Stimulated activated memory B cell treated with anti-CD40 and anti-IgM and Interleukin-4, amounts not matched to agents 10 μg/mL and 1 μg/mL and 100 μg/mL, for 72 hours (primary cell): ENCODE results near the gene DPH2.

Experiments used
- ATAC-seq: fragments of 150-1000 bp; cut with Tn5 transposase; 2 replicates; pipeline ENCODE4 v1.10.0; 2021
- H3K27ac Mint-ChIP-seq: one replicate; pipeline ENCODE4 v1.8.0; 2022; ENCODE audit warnings: mild to moderate bottlenecking, mixed read lengths
- H3K27me3 Mint-ChIP-seq: one replicate; pipeline ENCODE4 v1.8.0; 2022; ENCODE audit warnings: mixed read lengths
- H3K36me3 Mint-ChIP-seq: one replicate; pipeline ENCODE4 v1.8.0; 2022; ENCODE audit warnings: mixed read lengths
- H3K4me1 Mint-ChIP-seq: one replicate; pipeline ENCODE4 v1.8.0; 2022; ENCODE audit warnings: mixed read lengths
- H3K4me3 Mint-ChIP-seq: one replicate; pipeline ENCODE4 v1.8.0; 2022; ENCODE audit warnings: mild to moderate bottlenecking, moderate library complexity, mixed read lengths
- H3K9me3 Mint-ChIP-seq: one replicate; pipeline ENCODE4 v1.8.0; 2022; ENCODE audit warnings: mixed read lengths

The DPH2 gene

DNA sequence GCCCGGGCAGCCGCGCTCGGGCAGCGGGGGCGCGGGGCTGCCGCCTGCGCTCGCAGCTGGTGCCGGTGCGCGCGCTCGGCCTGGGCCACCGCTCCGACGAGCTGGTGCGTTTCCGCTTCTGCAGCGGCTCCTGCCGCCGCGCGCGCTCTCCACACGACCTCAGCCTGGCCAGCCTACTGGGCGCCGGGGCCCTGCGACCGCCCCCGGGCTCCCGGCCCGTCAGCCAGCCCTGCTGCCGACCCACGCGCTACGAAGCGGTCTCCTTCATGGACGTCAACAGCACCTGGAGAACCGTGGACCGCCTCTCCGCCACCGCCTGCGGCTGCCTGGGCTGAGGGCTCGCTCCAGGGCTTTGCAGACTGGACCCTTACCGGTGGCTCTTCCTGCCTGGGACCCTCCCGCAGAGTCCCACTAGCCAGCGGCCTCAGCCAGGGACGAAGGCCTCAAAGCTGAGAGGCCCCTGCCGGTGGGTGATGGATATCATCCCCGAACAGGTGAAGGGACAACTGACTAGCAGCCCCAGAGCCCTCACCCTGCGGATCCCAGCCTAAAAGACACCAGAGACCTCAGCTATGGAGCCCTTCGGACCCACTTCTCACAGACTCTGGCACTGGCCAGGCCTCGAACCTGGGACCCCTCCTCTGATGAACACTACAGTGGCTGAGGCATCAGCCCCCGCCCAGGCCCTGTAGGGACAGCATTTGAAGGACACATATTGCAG is 33.2 kb upstream of the DPH2 start:
- H3K27ac Mint-ChIP-seq, result no peak overlapping the region
- ATAC-seq, result peak; percentile 31
- peaks cover 27% of the 10 kb centered on the region for H3K36me3 Mint-ChIP-seq
- no peaks in the 10 kb centered on the region for H3K9me3 Mint-ChIP-seq
- H3K4me1 Mint-ChIP-seq, result peaks cover 23% of the 10 kb centered on the region
- peaks cover 38% of the 10 kb centered on the region for H3K27me3 Mint-ChIP-seq
- H3K4me3 Mint-ChIP-seq, result peak overlapping the region; percentile 73

DNA sequence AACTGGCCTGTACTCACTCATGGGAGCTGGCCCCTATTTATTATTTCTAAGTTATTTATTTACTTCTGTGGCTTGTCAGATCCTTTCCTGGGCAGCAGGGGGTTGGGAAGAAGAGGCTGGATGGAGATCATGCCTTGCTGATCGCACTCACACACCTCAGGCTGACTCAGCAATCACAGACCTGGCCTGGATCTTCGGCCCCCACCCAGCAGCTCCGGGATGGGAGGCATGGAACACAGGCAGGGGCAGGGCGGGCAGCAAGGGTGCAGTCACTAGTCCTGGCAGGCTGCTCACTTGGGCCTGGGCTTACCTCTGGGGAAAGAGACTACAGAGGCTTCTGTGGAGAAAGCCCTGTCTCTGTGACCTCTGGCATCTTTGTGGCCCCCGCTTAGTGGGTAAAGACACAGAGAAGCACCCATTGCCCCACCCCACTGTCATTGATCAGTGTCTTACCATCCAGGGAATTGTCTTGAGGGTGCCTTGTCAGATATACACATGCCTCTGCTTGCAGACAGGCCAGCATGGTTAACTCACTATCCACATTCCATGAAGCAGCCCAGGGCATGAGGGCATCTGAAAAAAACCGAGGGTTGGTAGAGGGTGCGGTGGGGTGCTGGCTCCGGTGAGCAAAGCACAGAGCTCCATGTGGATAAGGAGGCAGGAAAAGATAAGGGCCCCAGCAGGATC is 32.5 kb upstream of the DPH2 start:
- Mint-ChIP-seq H3K27ac (no peak overlapping the region), H3K9me3 (no peaks in the 10 kb centered on the region), H3K36me3 (peaks cover 27% of the 10 kb centered on the region), H3K27me3 (peaks cover 35% of the 10 kb centered on the region), H3K4me1 (peaks cover 23% of the 10 kb centered on the region), H3K4me3 (no peak overlapping the region)
- no peak for ATAC-seq

DNA sequence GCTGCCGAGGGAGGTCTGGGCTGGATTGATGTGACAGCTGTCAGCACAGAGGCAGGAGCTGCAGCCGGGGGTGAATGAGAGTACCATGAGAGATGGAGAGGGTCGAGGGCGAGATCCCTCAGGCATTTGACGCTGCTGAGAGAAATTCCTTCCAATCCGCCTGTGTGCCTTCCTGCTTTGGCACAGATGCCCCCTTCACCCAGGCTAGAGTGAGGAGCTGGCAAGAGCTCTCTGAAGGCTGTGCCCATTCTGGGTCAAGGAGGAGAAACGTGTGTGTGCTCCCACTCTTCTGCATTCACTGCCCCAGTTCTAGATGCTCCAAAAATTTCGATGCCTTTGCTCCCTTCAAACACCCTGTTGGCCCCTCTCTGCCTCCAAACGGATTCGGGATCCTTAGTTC is 31.4 kb upstream of the DPH2 start:
- no peak for ATAC-seq
- H3K9me3 Mint-ChIP-seq, result no peaks in the 10 kb centered on the region

DNA sequence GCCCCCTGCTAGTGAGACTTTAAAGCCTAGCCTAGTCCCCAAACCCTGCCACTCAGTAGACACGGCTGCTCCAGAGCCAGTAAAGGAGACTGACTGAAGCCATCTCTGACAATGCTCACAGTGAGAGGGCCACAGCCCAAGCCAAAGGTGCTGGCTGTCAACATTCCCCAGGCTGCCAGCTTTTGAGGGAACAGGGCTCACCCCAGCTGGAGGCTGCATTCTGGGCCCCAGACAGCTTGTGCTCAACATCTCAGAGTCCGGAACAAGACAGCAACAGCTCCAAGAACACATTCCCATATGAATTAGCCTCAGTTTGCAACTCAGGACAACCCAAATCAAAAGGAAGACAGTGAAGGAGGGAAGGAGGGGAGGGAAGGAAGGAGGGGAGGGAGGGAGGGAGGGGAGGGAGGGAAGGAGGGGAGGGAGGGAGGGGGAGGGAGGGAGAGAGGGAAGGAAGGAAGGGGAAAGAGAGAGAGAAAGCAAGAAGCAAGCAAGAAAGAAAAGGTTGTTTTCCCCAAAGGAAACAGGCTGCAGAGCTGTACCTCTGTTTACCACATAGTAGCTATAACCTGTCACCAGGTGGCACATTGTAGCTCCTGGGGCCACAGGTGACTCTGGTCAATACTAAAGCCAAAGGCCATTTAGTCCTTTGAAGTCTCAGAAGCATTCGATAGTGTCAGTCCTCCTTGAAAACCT is 30.8 kb upstream of the DPH2 start:
- Mint-ChIP-seq H3K27me3 (peaks cover 18% of the 10 kb centered on the region), H3K27ac (no peak overlapping the region), H3K36me3 (peaks cover 28% of the 10 kb centered on the region), H3K4me3 (no peak overlapping the region), H3K4me1 (peaks cover 17% of the 10 kb centered on the region), H3K9me3 (no peaks in the 10 kb centered on the region)
- no peak for ATAC-seq

More for the DNA sequence above, 31.4 kb upstream of the DPH2 start:
- H3K36me3 Mint-ChIP-seq, result peaks cover 28% of the 10 kb centered on the region
- peaks cover 22% of the 10 kb centered on the region for H3K4me1 Mint-ChIP-seq
- H3K27ac Mint-ChIP-seq, result no peak overlapping the region
- H3K27me3 Mint-ChIP-seq, result peaks cover 24% of the 10 kb centered on the region
- H3K4me3 Mint-ChIP-seq, result no peak overlapping the region

DNA sequence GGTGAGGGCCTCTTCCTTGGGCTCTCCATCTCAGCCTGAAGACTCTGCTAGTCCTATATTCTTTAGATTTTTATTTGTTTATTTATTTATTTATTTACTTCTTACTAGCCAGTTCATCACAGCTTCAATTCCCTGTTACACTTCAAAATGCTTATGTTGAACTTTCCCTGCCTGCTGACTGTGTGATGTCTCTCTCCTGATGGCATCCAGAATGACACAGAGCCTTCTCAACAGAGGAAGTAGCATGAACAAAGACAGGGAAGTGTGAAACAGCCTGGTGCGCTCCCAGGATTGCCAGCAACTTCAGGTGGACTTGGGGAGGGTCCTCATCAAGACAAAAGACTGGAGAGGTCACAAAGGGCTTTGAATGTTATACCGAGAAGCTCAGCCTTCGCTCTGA is 27.4 kb upstream of the DPH2 start:
- H3K27ac Mint-ChIP-seq, result no peak overlapping the region
- no peaks in the 10 kb centered on the region for H3K27me3 Mint-ChIP-seq
- no peak overlapping the region for H3K4me3 Mint-ChIP-seq
- H3K36me3 Mint-ChIP-seq, result peaks cover 28% of the 10 kb centered on the region
- no peaks in the 10 kb centered on the region for H3K9me3 Mint-ChIP-seq
- no peak for ATAC-seq
- peaks cover 31% of the 10 kb centered on the region for H3K4me1 Mint-ChIP-seq

DNA sequence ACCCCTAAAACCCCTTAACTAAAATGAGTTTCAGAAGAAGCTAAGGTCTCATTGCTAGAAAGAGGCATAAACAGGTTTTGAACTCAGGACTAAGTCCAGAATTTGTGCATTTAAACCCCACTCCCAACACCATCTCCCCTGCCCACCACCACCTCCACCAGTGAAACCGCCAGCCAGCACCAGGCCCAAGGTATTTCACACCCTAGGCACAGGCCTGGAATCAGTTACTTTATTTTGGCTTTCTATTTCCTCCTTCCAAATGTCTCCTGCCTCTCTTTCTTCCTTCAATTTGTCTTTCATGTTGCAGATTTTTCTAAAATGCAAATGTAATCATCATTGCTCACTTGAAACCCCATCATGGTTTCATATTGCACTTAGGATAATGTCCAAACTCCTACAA is 24.9 kb upstream of the DPH2 start:
- H3K4me1 Mint-ChIP-seq, result peaks cover 55% of the 10 kb centered on the region
- no peaks in the 10 kb centered on the region for H3K27me3 Mint-ChIP-seq
- no peak overlapping the region for H3K4me3 Mint-ChIP-seq
- peaks cover 18% of the 10 kb centered on the region for H3K36me3 Mint-ChIP-seq
- no peak overlapping the region for H3K27ac Mint-ChIP-seq
- ATAC-seq, result no peak
- H3K9me3 Mint-ChIP-seq, result no peaks in the 10 kb centered on the region

DNA sequence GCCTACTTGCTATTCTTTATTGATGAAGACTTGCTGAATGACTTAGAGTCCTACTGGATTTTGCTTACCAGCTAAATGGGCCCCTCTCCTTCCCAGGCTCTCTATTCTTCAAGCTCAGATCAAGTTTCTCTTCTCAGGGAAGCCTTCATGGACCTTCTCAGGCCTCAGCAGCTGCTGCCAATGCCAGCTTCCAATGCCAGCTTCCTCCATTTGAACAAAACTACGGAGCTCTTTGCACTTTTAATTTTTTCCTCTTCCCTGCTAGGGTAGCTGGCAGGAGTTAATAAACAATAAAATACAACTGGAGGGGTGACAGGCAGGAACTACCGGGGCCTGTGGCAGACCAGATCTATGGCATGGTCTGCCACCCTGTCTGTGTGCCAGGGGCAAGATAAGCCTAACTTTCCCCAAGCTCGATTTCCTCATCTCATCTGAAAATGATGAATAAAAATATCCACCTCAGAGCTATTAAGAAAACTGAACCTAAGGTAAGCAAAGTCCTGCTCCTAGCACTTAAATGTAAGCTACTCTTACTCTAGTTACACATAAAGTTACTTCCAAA is 24.1 kb upstream of the DPH2 start:
- no peaks in the 10 kb centered on the region for H3K9me3 Mint-ChIP-seq
- peak overlapping the region; percentile 91 for H3K27ac Mint-ChIP-seq
- peaks cover 22% of the 10 kb centered on the region for H3K36me3 Mint-ChIP-seq
- no peaks in the 10 kb centered on the region for H3K27me3 Mint-ChIP-seq
- peaks cover 64% of the 10 kb centered on the region for H3K4me1 Mint-ChIP-seq
- H3K4me3 Mint-ChIP-seq, result peak overlapping the region; percentile 93
- ATAC-seq, result no peak

DNA sequence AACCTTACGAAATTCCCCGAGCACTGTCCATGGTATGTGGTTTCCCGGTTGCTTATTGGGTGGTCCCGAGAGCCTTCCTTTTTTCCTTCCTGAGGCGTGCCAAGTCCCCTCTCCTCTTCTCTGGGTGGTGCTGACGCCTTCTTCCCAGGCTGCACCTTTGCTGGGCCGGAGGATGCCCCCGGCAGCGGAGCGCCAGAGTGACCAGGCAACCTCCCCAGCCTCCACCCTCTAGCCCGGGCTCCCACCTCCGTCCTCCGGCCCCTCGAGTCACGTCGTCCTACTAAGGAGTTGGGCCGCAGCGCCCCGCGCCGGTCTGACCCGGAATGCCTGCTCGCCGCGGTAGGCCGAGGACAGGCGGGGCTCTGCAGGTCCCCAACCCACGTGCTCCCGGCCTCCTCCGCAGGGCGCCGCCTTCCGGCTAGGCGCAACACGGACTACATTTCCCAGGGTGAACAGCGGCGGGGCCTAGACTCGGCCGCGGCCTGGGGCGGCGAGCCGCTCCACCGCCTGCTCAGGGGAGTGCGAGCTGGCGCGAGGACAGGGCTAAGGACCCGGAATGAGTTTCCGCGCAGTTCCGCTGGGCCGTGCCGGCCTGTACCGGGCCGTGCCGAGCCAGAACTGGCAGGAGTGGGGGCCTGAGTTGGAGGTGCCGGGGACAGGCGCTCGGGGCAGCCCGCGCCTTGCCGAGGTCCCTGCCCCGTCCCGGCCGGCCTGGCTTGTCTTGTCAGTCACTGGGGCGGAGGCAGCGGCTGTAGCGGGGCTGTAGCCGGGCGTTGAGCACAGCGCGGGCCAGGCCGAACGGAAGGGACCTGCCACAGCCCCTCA is 23.4 kb upstream of the DPH2 start, which contains the start of gene IPO13:
IPO13 (plus strand) TSS at position 715 of the 825 bp plus-strand sequence. CDS start 651 bp downstream, outside the sequence.
- peak; percentile 98 for ATAC-seq
- Mint-ChIP-seq H3K9me3 (no peaks in the 10 kb centered on the region), H3K4me3 (peak within 1 kb of the TSS; percentile 93), H3K27ac (peak within 1 kb of the TSS; percentile 91), H3K36me3 (peaks cover 29% of the 10 kb centered on the region), H3K27me3 (no peaks in the 10 kb centered on the region), H3K4me1 (peaks cover 71% of the 10 kb centered on the region)

DNA sequence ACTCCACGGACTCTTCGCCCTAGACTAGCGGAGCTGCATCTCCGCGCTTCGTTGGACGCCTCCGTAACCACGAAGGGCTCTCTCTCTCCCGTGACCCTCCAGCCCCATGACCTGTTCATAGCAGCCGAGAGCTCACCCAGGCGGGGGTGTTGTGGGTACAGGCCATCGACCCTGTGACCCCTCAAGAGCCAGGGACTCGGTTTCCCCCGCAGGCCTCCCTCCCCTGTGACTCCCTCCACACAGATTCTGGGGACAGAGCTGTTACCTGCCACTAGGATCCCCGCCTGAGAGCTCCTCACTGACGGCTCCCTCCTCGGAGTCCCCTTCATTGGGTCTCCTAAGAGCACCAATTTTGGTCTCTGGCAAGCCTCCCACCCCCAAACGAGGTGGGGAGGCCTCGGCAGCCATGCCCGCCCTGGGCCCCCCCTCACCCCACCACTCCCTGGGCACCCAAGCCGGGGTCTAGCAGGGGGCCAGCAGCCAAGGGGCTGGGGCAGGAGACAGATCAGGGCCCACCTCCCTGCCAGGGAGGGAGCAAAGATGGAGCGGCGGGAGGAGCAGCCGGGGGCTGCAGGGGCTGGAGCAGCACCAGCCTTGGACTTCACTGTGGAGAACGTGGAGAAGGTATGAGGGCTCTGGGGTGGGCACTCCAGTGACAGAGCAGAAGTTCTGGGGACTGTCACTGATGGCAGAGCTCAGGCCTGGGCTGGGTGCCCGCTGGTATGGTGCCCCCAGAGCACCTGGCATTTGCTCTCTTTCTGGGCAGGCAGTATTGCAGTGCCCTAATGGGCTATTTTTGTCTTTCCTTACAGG is 22.5 kb upstream of the DPH2 start:
- Mint-ChIP-seq H3K4me1 (peaks cover 74% of the 10 kb centered on the region), H3K27ac (peak overlapping the region; percentile 91), H3K36me3 (peaks cover 34% of the 10 kb centered on the region), H3K4me3 (peak overlapping the region; percentile 93), H3K9me3 (no peaks in the 10 kb centered on the region), H3K27me3 (no peaks in the 10 kb centered on the region)
- ATAC-seq, result peak; percentile 28

DNA sequence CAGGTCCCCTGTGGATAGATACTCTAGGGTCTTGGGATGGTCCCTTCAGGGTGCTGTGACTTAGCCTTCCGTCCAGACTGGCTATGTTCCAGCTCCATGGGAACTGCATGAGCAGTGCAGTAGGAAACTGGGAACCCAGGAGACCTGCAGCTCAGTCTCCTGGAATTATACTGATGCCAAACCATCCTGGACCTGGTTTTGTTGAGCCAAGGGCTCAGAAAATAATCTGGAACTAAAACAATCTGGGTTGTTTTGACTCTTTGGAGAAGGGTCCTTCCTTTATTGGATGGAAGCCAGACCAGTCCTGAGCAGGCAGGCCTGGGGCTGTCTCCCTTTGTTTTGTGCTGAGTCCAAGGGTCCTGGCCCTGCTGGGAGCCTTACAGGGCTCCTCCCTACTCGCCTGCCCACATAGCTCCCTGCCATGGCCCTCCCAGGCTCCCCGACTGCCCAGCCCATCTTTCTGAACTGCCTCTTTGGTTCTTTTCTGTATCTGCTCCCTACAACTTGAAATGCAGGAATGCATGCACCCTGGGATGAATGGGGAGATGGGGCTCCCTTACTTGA is 21.9 kb upstream of the DPH2 start:
- Mint-ChIP-seq H3K4me1 (peaks cover 69% of the 10 kb centered on the region), H3K9me3 (no peaks in the 10 kb centered on the region), H3K36me3 (peaks cover 29% of the 10 kb centered on the region), H3K4me3 (peak overlapping the region; percentile 93), H3K27me3 (no peaks in the 10 kb centered on the region), H3K27ac (peak overlapping the region; percentile 91)
- no peak for ATAC-seq

DNA sequence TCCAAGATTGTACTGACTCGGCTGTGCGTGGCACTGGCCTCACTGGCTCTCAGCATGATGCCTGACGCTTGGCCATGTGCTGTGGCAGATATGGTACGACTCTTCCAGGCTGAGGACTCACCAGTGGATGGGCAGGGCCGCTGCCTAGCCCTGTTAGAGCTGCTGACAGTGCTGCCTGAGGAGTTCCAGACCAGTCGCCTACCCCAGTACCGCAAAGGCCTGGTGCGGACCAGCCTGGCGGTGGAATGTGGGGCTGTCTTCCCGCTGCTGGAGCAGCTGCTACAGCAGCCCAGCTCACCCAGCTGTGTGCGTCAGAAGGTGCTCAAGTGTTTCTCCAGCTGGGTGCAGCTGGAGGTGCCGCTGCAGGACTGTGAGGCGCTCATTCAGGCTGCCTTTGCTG is 20.1 kb upstream of the DPH2 start:
- ATAC-seq, result no peak
- Mint-ChIP-seq H3K27ac (no peak overlapping the region), H3K4me1 (peaks cover 69% of the 10 kb centered on the region)

DNA sequence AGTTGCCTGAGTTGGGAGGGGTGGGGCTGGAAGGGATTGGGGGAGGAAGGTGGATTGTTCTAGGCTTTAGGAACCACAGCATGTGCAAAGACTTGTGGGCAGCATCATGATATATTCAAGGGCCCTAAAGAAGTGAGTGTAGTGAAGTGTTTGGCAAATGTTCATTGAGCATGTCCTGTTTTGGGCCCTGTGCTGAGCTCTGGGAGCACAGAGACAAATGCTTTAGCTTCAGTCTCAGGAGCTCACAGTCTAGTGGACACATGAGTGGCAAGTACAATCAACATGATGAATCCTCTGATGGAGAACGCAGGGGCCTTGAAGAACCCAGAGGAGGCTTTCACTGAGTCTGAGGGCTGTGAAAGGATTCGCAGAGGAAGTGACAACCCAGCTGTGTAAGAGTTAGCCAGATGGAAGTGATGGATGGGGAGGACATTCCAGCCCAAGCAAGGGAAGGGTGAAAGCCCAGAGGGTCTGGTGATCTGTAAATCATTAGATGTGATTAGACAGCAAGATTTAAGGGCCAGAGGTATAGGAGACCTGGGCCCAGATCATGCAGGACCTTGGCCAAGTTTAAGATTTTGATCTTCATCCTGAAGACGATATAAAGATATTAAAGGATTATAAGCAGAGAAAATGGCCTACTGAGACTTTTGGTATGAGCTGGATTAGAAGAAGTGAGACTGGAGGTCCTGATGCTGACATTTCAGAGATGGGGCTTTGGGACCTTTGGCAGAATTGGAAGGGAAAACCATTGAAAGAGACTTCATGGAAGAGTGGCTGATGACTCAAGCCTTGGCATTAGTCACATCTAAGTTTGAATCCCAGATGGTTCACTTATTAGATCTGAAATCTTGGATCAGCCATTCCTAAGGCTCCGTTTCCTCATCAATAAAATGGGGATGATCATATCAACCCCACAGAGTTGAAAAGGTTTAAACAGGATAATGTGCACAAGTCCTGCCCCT is 18.5 kb upstream of the DPH2 start:
- peaks cover 59% of the 10 kb centered on the region for H3K4me1 Mint-ChIP-seq
- no peak overlapping the region for H3K4me3 Mint-ChIP-seq
- no peaks in the 10 kb centered on the region for H3K27me3 Mint-ChIP-seq
- H3K9me3 Mint-ChIP-seq, result no peaks in the 10 kb centered on the region
- H3K27ac Mint-ChIP-seq, result no peak overlapping the region
- peaks cover 37% of the 10 kb centered on the region for H3K36me3 Mint-ChIP-seq
- no peak for ATAC-seq

More for the DNA sequence above, 20.1 kb upstream of the DPH2 start:
- H3K36me3 Mint-ChIP-seq, result peaks cover 32% of the 10 kb centered on the region
- no peak overlapping the region for H3K4me3 Mint-ChIP-seq
- H3K9me3 Mint-ChIP-seq, result no peaks in the 10 kb centered on the region
- H3K27me3 Mint-ChIP-seq, result no peaks in the 10 kb centered on the region
